Endometrial microvascular endothelial cells (primary cell): ENCODE measurements around the gene ZRANB3. TPM values are rescaled to one million over a fixed set of nuclear protein-coding genes. Genes with fewer than 3 reads are reported as not detected.
"Not testable (repeated sequence)": the region's sequence is repeated elsewhere in the genome, so short reads cannot be mapped to it uniquely, and the experiment has no call there.

Source experiments
- in situ Hi-C: cut with HindIII; loops from 2 replicates; pipeline ENCODE4 v1.10.0; 2017; ENCODE audit warnings: low sequenced_read_pairs, low pct_unique_long_range_greater_than_20kb; ENCODE audit errors: inconsistent ontology term
- total RNA-seq: library from RNA; depleted of rRNA; stranded (reverse); fragments of >200 nt; gene quantifications from one replicate; pipeline ENCODE4 v1.2.3, GENCODE V29; 2015; ENCODE audit errors: inconsistent ontology term

The ZRANB3 gene
- total RNA-seq, 1 donor from 2014 or later, result 4.2 TPM

DNA sequence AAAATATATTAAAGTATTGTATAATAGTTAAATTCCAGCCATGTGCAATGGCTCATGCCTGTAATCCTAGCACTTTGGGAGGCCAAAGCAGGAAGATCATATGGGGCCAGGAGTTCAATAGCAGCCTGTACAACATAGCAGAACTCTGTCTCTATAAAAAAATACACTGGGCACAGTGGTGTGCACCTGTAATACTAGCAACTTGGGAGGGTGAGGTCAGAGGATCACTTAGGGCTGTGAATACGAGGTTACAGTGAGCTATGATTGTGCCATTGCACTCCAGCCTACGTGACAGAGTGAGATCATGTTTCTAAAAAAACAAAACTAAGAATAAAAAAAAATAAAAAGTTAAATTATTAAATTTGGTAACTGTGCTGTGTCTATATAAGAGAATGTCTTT lies 36.1 kb downstream of the ZRANB3 start:
- in situ Hi-C loops, result no loop called here

GRCh38 chr2:135494503-135494902 lies 36.5 kb downstream of the ZRANB3 start:
- in situ Hi-C loops, result no loop called here

- in situ Hi-C loops, result no loop called here
These were observed 40.6 kb downstream of the ZRANB3 start for GRCh38 chr2:135490376-135490775.

- in situ Hi-C loops, result no loop called here
These were observed 45.6 kb downstream of the ZRANB3 start for GRCh38 chr2:135485441-135485840.

DNA sequence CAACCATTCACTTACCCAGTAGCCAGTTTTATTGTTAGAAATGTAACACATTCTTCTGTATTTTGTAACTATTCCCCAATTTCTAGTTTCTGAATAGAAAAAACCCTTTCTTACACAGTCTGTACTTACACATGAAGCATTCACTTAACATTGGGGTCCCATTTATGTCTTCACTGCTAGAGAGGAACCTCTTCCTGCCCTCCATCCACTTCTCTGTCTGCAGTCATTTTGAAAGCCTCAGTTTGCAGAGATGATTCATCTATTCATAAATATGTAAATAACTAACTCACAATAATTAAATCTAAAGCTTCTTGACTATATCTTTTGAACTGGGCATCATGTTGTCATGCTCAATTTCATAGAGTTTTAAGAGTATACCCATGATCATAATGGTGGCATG lies 55.9 kb downstream of the ZRANB3 start:
- in situ Hi-C loops, result no loop called here

GRCh38 chr2:135473567-135473966 lies 57.5 kb downstream of the ZRANB3 start:
- in situ Hi-C loops, result no loop called here

DNA sequence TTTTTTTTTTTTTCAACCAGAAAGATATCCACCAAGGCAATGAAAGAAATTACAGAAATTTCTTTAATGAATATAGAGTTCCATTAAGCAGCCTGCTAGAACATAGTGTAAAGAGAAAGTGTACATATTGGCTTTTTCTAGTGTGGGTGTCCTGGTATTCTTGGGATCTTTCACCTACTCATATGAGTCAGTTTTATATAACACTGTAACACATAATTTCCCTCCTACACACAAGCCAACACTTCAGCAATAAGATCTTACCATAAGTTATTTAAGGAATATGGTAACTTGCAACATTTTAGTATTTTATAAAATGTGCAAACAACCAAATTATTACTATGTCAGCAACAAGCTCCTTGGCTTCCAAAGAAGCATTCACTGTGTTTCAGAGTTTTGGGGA lies 59.9 kb downstream of the ZRANB3 start:
- in situ Hi-C loops, result no loop called here

DNA sequence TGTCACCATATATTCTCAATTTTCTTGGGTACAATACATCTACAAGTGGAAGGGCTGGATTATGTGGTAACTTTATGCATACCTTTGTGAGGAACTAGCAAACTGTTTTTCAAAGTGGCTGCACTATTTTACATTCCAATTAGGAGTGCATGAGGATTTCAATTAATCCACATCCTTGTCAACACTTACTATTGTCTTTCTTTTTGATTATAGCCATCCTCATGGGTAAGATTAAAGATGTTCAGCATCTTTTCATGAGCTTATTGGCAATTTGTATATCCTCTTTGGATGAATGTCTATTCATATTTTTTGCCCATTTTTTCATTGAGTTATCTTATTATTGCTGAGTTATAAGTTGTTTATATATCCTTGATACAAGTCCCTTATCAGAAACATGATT lies 73.7 kb downstream of the ZRANB3 start:
- in situ Hi-C loops, result no loop called here

- in situ Hi-C loops, result no loop called here
These were observed 74.2 kb downstream of the ZRANB3 start for GRCh38 chr2:135456835-135457234.

- in situ Hi-C loops, result no loop called here
These were observed 74.6 kb downstream of the ZRANB3 start for GRCh38 chr2:135456431-135456830.

DNA sequence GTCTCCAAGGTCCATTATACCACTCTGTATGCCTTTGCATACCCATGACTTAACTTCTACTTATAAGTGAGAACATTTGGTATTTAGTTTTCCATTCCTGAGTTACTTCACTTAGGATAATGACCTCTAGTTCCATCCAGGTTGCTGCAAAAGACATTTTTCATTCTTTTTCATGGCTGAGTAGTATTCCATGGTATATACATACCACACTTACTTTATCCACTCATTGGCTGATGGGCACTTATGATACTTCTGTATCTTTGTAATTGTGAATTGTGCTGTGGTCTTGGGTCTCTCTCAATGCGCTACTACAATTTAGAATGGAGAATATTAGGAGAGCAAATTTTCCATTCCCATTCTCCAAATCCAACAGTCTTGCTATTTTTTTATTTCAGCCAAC lies 76.4 kb downstream of the ZRANB3 start:
- in situ Hi-C loops, result no loop called here

DNA sequence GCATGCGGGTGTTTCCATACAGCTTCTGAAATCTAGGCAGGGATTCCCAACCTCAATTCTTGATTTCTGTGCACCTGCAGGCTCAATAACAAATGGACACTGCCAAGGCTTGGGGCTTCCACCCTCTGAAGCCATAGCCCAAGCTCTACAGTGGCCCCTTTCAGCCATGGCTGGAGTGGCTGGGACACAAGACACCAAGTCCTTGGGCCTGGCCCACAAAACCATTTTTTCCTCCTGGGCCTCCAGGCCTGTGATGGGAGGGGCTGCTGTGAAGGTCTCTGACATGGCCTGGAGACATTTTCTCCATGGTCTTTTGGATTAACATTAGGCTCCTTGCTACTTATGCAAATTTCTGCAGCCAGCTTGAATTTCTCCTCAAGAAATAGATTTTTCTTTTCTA lies 78.0 kb downstream of the ZRANB3 start:
- in situ Hi-C loops, result not testable (repeated sequence)

GRCh38 chr2:135451966-135452365 lies 79.1 kb downstream of the ZRANB3 start:
- in situ Hi-C loops, result no loop called here

- in situ Hi-C loops, result not testable (repeated sequence)
These were observed 88.0 kb downstream of the ZRANB3 start for GRCh38 chr2:135443013-135443412.

- in situ Hi-C loops, result not testable (repeated sequence)
These were observed 95.9 kb downstream of the ZRANB3 start for GRCh38 chr2:135435155-135435554.

DNA sequence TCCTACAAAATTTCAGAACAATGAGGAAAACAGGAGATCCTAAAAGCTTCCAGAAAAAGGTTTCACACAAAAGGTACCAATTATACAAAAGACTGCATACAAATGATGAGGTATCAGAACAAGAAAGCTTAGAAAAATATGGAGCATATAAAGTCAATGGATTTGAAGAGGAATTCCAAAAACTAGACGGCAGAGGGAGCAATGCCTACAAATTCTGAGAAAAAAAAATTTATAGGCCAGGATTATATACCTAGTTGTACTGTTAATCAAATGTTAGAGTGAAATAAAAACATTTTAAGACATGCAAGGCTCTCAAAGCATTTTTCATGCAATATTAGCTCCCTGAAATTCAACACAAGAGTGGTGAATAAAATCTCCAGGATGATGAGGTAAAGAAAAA lies 106.2 kb downstream of the ZRANB3 start:
- in situ Hi-C loops, result no loop called here

GRCh38 chr2:135422898-135423297 lies 108.1 kb downstream of the ZRANB3 start:
- in situ Hi-C loops, result no loop called here

GRCh38 chr2:135411646-135412045 lies 119.4 kb downstream of the ZRANB3 start:
- in situ Hi-C loops, result no loop called here

DNA sequence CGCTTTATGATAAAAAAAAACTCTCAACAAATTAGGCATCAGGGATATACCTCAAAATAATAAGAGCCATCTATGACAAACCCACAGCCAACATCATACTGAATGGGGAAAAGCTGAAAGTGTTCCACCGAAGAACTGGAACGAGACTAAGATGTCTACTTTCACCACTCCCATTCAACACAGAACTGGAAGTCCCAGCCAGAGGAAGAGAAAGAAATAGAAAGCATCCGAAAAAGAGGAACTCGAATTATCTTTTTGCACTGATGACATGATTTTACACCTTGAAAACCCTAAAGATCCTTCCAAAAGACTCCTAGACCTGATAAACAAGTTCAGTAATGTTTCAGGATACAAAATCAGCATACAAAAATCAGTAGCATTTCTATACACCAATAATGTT lies 121.6 kb downstream of the ZRANB3 start:
- in situ Hi-C loops, result no loop called here

DNA sequence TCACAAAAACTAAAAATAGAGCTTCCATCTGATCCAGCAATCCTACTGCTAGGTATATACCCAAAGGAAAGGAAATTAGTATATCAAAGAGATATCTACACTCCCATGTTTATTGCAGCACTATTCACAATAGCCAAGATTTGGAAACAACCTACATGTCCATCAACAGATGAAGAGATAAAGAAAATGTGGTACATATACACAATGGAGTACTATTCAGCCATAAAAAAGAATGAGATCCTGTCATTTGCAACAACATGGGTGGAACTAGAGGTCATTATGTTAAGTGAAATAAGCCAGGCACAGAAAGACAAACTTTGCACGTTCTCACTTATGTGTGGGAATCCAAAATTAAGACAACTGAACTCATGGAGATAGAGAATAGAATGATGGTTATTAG lies 134.8 kb downstream of the ZRANB3 start:
- in situ Hi-C loops, result not testable (repeated sequence)

DNA sequence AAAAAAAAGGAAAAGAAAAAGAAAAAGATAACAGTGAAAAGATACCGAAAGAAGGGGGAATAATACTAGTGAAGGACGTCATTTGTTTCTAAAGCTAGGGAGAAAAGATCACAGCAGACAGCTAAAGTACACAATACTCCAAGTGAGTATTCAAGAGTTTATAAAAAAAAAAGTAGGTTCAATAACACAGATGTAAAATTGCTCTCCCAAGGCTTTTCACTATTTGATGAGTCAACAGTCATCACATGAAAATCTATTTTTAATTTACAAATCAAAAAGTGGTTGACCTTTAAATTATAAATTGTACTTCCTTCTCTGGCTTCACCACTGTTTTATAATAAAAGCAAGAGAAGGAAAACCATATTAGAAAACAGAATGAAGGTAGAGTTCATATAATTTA lies 144.0 kb downstream of the ZRANB3 start:
- in situ Hi-C loops, result no loop called here

GRCh38 chr2:135378591-135378990 lies 152.4 kb downstream of the ZRANB3 start:
- in situ Hi-C loops, result no loop called here
